Ectodermal cell (in vitro differentiated cells): ENCODE data around the gene TRRAP.
"Not testable (repeated sequence)": the region's sequence is repeated elsewhere in the genome, so short reads cannot be mapped to it uniquely, and the experiment has no call there.

Source experiments
- H3K27ac ChIP-seq: 2 replicates; pipeline ENCODE4 v1.7.0; 2013; ENCODE audit warnings: mild to moderate bottlenecking, low read depth, low read length; ENCODE audit not compliant: insufficient read depth, poor library complexity, severe bottlenecking
- H3K27me3 ChIP-seq: 2 replicates; pipeline ENCODE4 v1.7.0; 2013; ENCODE audit warnings: mild to moderate bottlenecking, low read length; ENCODE audit not compliant: insufficient read depth, control insufficient read depth, poor library complexity, severe bottlenecking
- H3K36me3 ChIP-seq: one replicate; pipeline ENCODE4 v1.7.0; 2013; ENCODE audit warnings: low read length; ENCODE audit not compliant: control insufficient read depth, insufficient read depth
- H3K4me1 ChIP-seq: one replicate; pipeline ENCODE4 v1.7.0; 2013; ENCODE audit warnings: low read length; ENCODE audit not compliant: control insufficient read depth, insufficient read depth
- H3K4me3 ChIP-seq: 2 replicates; pipeline ENCODE4 v1.7.0; 2013; ENCODE audit warnings: low read depth, low read length, control low read depth; ENCODE audit not compliant: insufficient read depth
- H3K9me3 ChIP-seq: 2 replicates; pipeline ENCODE4 v1.7.0; 2013; ENCODE audit warnings: mild to moderate bottlenecking, low read length, moderate library complexity; ENCODE audit not compliant: control insufficient read depth
- WGBS, 2 experiments: methylation state at CpG; one replicate each; pipeline ENCODE4 v1.1.7; 2013; ENCODE audit warnings: missing lambda C conversion rate in 2 of 2; 5-methylcytosine and 5-hydroxymethylcytosine counted together

TRRAP gene

GRCh38 chr7:99039384-99039891 lies 161.1 kb downstream of the TRRAP start:
- H3K27ac ChIP-seq, result no peak overlapping the region

GRCh38 chr7:99040104-99040958 lies 162.0 kb downstream of the TRRAP start:
- H3K36me3 ChIP-seq, result peaks cover 39% of the 10 kb centered on the region
- WGBS, 2 experiments, result 80 to 83% methylated on average over 31 of the region's 31 CpGs
- H3K4me3 ChIP-seq, result no peak overlapping the region
- no peaks in the 10 kb centered on the region for H3K9me3 ChIP-seq
- H3K27me3 ChIP-seq, result no peaks in the 10 kb centered on the region
- no peaks in the 10 kb centered on the region for H3K4me1 ChIP-seq
- H3K27ac ChIP-seq, result no peak overlapping the region

More at GRCh38 chr7:99039384-99039891, 161.1 kb downstream of the TRRAP start:
- Histone ChIP-seq H3K36me3 (peaks cover 48% of the 10 kb centered on the region), H3K4me3 (no peak overlapping the region), H3K4me1 (no peaks in the 10 kb centered on the region), H3K27me3 (no peaks in the 10 kb centered on the region), H3K9me3 (no peaks in the 10 kb centered on the region)
- WGBS, 2 experiments, result 95% methylated on average over 8 of the region's 8 CpGs

- no peak overlapping the region for H3K4me3 ChIP-seq
- 93 to 95% methylated on average over 11 of the region's 11 CpGs for WGBS, 2 experiments
- H3K9me3 ChIP-seq, result no peaks in the 10 kb centered on the region
- no peaks in the 10 kb centered on the region for H3K4me1 ChIP-seq
- H3K27me3 ChIP-seq, result no peaks in the 10 kb centered on the region
- H3K36me3 ChIP-seq, result peaks cover 32% of the 10 kb centered on the region
- no peak overlapping the region for H3K27ac ChIP-seq
Measured at GRCh38 chr7:99041526-99041925, 163.2 kb downstream of the TRRAP start.

GRCh38 chr7:99042957-99043356 lies 164.6 kb downstream of the TRRAP start:
- no peaks in the 10 kb centered on the region for H3K27me3 ChIP-seq
- H3K27ac ChIP-seq, result no peak overlapping the region
- WGBS, 2 experiments, result 92 to 96% methylated on average over 5 of the region's 5 CpGs
- H3K36me3 ChIP-seq, result peaks cover 29% of the 10 kb centered on the region
- no peaks in the 10 kb centered on the region for H3K4me1 ChIP-seq
- no peak overlapping the region for H3K4me3 ChIP-seq
- no peaks in the 10 kb centered on the region for H3K9me3 ChIP-seq

- not testable (repeated sequence) for H3K27me3 ChIP-seq, H3K9me3 ChIP-seq, H3K4me3 ChIP-seq, H3K4me1 ChIP-seq, H3K27ac ChIP-seq
- peaks cover 17% of the 10 kb centered on the region for H3K36me3 ChIP-seq
- 91 to 92% methylated on average over 3 of the region's 3 CpGs for WGBS, 2 experiments
Measured at GRCh38 chr7:99044858-99045257, 166.5 kb downstream of the TRRAP start.

- WGBS, 2 experiments, result 94 to 95% methylated on average over 14 of the region's 14 CpGs
- H3K36me3 ChIP-seq, result peaks cover 20% of the 10 kb centered on the region
Measured at GRCh38 chr7:99046262-99046661, 167.9 kb downstream of the TRRAP start.

GRCh38 chr7:99046722-99047121 lies 168.4 kb downstream of the TRRAP start:
- Histone ChIP-seq H3K9me3 (no peaks in the 10 kb centered on the region), H3K4me1 (no peaks in the 10 kb centered on the region), H3K36me3 (peaks cover 20% of the 10 kb centered on the region), H3K4me3 (no peak overlapping the region), H3K27me3 (no peaks in the 10 kb centered on the region), H3K27ac (no peak overlapping the region)
- whole genome bisulfite sequencing, 2 experiments, result 89 to 92% methylated on average over 8 of the region's 8 CpGs

More at GRCh38 chr7:99046262-99046661, 167.9 kb downstream of the TRRAP start:
- not testable (repeated sequence) for H3K9me3 ChIP-seq, H3K4me3 ChIP-seq, H3K27ac ChIP-seq, H3K27me3 ChIP-seq, H3K4me1 ChIP-seq

GRCh38 chr7:99047526-99048077 lies 169.3 kb downstream of the TRRAP start:
- Histone ChIP-seq H3K36me3 (peaks cover 24% of the 10 kb centered on the region), H3K27me3 (no peaks in the 10 kb centered on the region), H3K4me3 (no peak overlapping the region), H3K9me3 (no peaks in the 10 kb centered on the region), H3K27ac (no peak overlapping the region), H3K4me1 (no peaks in the 10 kb centered on the region)
- 96% methylated on average over 15 of the region's 15 CpGs for WGBS, 2 experiments

- Histone ChIP-seq H3K27ac (no peak overlapping the region), H3K4me3 (no peak overlapping the region), H3K27me3 (no peaks in the 10 kb centered on the region), H3K36me3 (peaks cover 28% of the 10 kb centered on the region), H3K9me3 (no peaks in the 10 kb centered on the region), H3K4me1 (no peaks in the 10 kb centered on the region)
- 91 to 94% methylated on average over 2 of the region's 2 CpGs for WGBS, 2 experiments
Measured at GRCh38 chr7:99050971-99051370, 172.6 kb downstream of the TRRAP start.

- Histone ChIP-seq H3K36me3 (peaks cover 33% of the 10 kb centered on the region), H3K9me3 (no peaks in the 10 kb centered on the region)
- WGBS, 2 experiments, result 95 to 96% methylated on average over 5 of the region's 9 CpGs
Measured at GRCh38 chr7:99054781-99055180, 176.4 kb downstream of the TRRAP start.

More at GRCh38 chr7:99054781-99055180, 176.4 kb downstream of the TRRAP start:
- Histone ChIP-seq H3K4me1 (no peaks in the 10 kb centered on the region), H3K27ac (no peak overlapping the region), H3K4me3 (no peak overlapping the region), H3K27me3 (no peaks in the 10 kb centered on the region)
